GM12878 (cell line): ENCODE measurements around the gene PCDHB15. TPM values are rescaled to one million over a fixed set of nuclear protein-coding genes. Genes with fewer than 3 reads are reported as not detected.
"Not testable (repeated sequence)": the region's sequence is repeated elsewhere in the genome, so short reads cannot be mapped to it uniquely, and the experiment has no call there.

Experiments
- ATAC-seq: fragments of 200-7000 bp; cut with Tn5 transposase; 3 replicates; pipeline ENCODE4 v1.9.1; 2020; ENCODE audit warnings: mild to moderate bottlenecking, moderate library complexity
- BruUV-seq: library from RNA; stranded (reverse); fragments of 400-500 nt; replicated peaks from 2 replicates; lab custom pipeline; 2021; lab: Mats Ljungman, UMichigan
- CTCF ChIA-PET: fragments of 300-600 bp; sonication (Branson Sonifier 250); formaldehyde crosslinking; extraction: SDS; loops from one replicate; lab custom pipeline; 2021; ENCODE audit warnings: inconsistent platforms; lab: Yijun Ruan, JAX
- POLR2A ChIA-PET: fragments of 350-600 bp; formaldehyde crosslinking; extraction: SDS; loops from one replicate; lab custom pipeline; 2021; ENCODE audit warnings: inconsistent platforms; lab: Charles Lee
- RAD21 ChIA-PET: fragments of 300-600 bp; sonication (Branson Sonifier 250); formaldehyde crosslinking; loops from one replicate; lab custom pipeline; 2023; ENCODE audit warnings: antibody characterized with exemption; ENCODE audit not compliant: unreplicated experiment; lab: Charles Lee
- SMC1A ChIA-PET: fragments of 300-600 bp; sonication (Branson Sonifier 250); formaldehyde crosslinking; loops from one replicate; lab custom pipeline; 2023; ENCODE audit not compliant: unreplicated experiment, uncharacterized antibody; lab: Charles Lee
- DNase-seq: peaks from one replicate; pipeline ENCODE4 v3.0.0-alpha.2; 2011; ENCODE audit warnings: low read depth, low spot score
- FAIRE-seq: peaks from 3 replicates; lab custom pipeline; 2011; peaks lifted over from hg19 to GRCh38; lab: Jason Lieb, UNC
- H2AFZ ChIP-seq: 2 replicates; pipeline ENCODE4 v1.6.0; 2011; ENCODE audit warnings: low read depth, low read length, control low read depth; ENCODE audit not compliant: control insufficient read depth
- H3K27ac ChIP-seq: 2 replicates; pipeline ENCODE4 v1.5.1; 2011; ENCODE audit warnings: control low read depth; ENCODE audit not compliant: control insufficient read depth, insufficient read depth
- H3K27me3 ChIP-seq, 2 experiments: replicated peaks in 1 of 2; 2 replicates each; pipeline versions ENCODE4 v1.6.0 to v1.6.1; 2011; ENCODE audit warnings: low read length in 1 of 2; ENCODE audit not compliant: control insufficient read depth in 2 of 2, insufficient read depth in 2 of 2
- H3K36me3 ChIP-seq, 2 experiments: 2 replicates each; pipeline ENCODE4 v1.5.1; 2011; ENCODE audit warnings: low read length in 1 of 2; ENCODE audit not compliant: control insufficient read depth in 2 of 2, insufficient read depth in 2 of 2
- H3K4me1 ChIP-seq: 2 replicates; pipeline ENCODE4 v1.6.1; 2011; ENCODE audit warnings: mild to moderate bottlenecking, low read length, moderate library complexity, mixed read lengths; ENCODE audit not compliant: control insufficient read depth, insufficient read depth
- H3K4me2 ChIP-seq: 2 replicates; pipeline ENCODE4 v1.6.0; 2011; ENCODE audit warnings: control low read depth; ENCODE audit not compliant: control insufficient read depth, insufficient read depth
- H3K4me3 ChIP-seq: fragments of 200-600 bp; sonication (generic); 2 replicates; pipeline ENCODE4 v1.5.1; 2016
- H3K79me2 ChIP-seq: 2 replicates; pipeline ENCODE4 v1.6.0; 2011; ENCODE audit warnings: low read length; ENCODE audit not compliant: control insufficient read depth, insufficient read depth
- H3K9ac ChIP-seq: 2 replicates; pipeline ENCODE4 v1.8.0; 2011; ENCODE audit warnings: low read length, control low read depth, mixed read lengths; ENCODE audit not compliant: control insufficient read depth, insufficient read depth
- H3K9me3 ChIP-seq: replicated peaks from 3 replicates; pipeline ENCODE4 v1.5.1; 2011; ENCODE audit warnings: mild to moderate bottlenecking, low read length; ENCODE audit not compliant: control insufficient read depth, insufficient read depth
- H4K20me1 ChIP-seq: 2 replicates; pipeline ENCODE4 v1.6.0; 2011; ENCODE audit not compliant: control insufficient read depth, insufficient read depth
- ETV6 ChIP-seq, 2 experiments: fragments of 450-650 bp in 1 of 2; IDR thresholded peaks in 1 of 2; conservative IDR thresholded peaks in 1 of 2; 2 replicates each; pipeline ENCODE4 v1.6.1; 2014; ENCODE audit warnings: antibody characterized with exemption in 1 of 2, borderline replicate concordance in 1 of 2, low read depth in 1 of 2, mild to moderate bottlenecking in 1 of 2, moderate library complexity in 1 of 2
- GATAD2B ChIP-seq: fragments of 450-650 bp; conservative IDR thresholded peaks from 2 replicates; pipeline ENCODE4 v1.6.1; 2017; ENCODE audit warnings: low read depth, mild to moderate bottlenecking, moderate library complexity
- SMARCA5 ChIP-seq: fragments of 450-650 bp; IDR thresholded peaks from 2 replicates; pipeline ENCODE4 v1.6.1; 2017; ENCODE audit warnings: mild to moderate bottlenecking
- WGBS: methylation state at CpG from one replicate; pipeline ENCODE4 v1.1.6; 2016; ENCODE audit warnings: low lambda C conversion rate; ENCODE audit not compliant: insufficient replicate concordance, insufficient coverage; ENCODE audit errors: missing lambda C conversion rate; 5-methylcytosine and 5-hydroxymethylcytosine counted together
- in situ Hi-C: fragments of 300-500 bp; cut with MboI; formaldehyde crosslinking; loops from 9 replicates; pipeline ENCODE4 v1.14.3; 2018; ENCODE audit warnings: mixed read lengths
- intact Hi-C: fragments of 100-400 bp; cut with micrococcal nuclease; formaldehyde crosslinking; loops from one replicate; pipeline ENCODE4 v1.14.2; 2022; ENCODE audit not compliant: unreplicated experiment
- polyA plus RNA-seq, 11 experiments: library from polyadenylated mRNA; depleted of rRNA in 4 of 11; unstranded in 6 of 11; stranded (reverse) in 5 of 11; fragments of >200 nt; fragmentation: Nextera tagmentation in 4 of 11; fragmentation: Illumina TruSeq in 1 of 11; extraction: Ambion mirVana in 4 of 11; extraction: Trizol in 1 of 11; gene quantifications; 1 replicate in 1 of 11; 2 replicates in 10 of 11; pipeline versions ENCODE4 v1.2.1 to v1.2.3, GENCODE V29; 2011 to 2016; ENCODE audit warnings: inconsistent platforms in 2 of 11, missing spikeins in 2 of 11, low read depth in 1 of 11
- total RNA-seq, 4 experiments: library from RNA; depleted of rRNA in 3 of 4; stranded (reverse); fragments of >200 nt in 3 of 4; fragmentation: Illumina TruSeq in 1 of 4; extraction: Trizol in 1 of 4; gene quantifications; 2 replicates each; pipeline versions ENCODE4 v1.2.1 to v1.2.3, GENCODE V29; 2013 to 2021

Gene PCDHB15
- total and polyA plus RNA-seq, 10 of the 15 experiments (the other 5 are each of a cell fraction or from before 2014, with no cell fraction given): 0.01 to 0.10 TPM; not detected in 8

DNA sequence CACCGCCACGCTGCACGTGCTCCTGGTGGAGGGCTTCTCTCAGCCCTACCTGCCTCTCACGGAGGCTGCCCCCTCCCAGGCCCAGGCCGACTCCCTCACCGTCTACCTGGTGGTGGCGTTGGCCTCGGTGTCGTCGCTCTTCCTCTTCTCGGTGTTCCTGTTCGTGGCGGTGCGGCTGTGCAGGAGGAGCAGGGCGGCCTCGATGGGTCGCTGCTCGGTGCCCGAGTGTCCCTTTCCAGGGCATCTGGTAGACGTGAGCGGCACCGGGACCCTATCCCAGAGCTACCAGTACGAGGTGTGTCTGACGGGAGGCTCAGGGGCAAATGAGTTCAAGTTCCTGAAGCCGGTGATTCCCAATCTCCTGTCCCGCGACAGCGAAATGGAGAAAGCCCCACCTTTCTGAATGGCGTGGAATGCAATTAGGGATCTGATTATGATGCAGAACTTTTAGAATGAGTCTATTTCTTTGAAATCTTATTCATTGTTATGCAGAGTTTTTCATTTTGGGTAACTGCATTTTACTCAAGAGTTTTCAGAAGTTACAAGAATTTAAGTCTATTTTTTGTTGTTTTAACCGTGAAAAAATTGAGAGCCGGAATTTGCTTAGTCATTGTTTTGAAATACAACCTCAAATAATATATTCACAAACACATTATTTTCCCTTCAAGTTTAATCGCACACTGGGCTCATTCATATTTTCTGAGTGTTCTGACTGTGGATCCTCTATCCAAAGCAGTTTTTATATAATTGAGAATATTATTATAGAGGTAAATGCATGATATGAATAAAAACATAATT is 8.5 kb upstream of the PCDHB15 start (continued):
- TF ChIP-seq GATAD2B: no peak

DNA sequence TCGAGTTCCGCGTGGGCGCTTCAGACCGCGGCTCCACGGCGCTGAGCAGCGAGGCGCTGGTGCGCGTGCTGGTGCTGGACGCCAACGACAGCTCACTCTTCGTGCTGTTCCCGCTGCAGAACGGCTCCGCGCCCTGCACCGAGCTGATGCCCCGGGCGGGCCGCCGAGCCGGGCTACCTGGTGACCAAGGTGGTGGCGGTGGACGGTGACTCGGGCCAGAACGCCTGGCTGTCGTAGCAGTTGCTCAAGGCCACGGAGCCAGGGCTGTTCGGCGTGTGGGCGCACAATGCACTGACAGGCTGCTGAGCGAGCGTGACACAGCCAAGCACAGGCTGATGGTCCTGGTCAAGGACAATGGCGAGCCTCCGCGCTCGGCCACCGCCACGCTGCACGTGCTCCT is 3.7 kb upstream of the PCDHB15 start:
- no peak overlapping the region for H3K27ac ChIP-seq
- CTCF ChIA-PET: no interaction called here
- TF ChIP-seq SMARCA5 (no peak), ETV6 (conservative IDR thresholded peaks at IDR 0.05 in 1 of 2, IDR thresholded peaks at IDR 0.05 in 1 of 2; ENCODE audit: borderline replicate concordance in 1 of 2, low read depth in 1 of 2) (no peak)
- TF ChIP-seq, all 136 proteins: peak for 0
- 70% methylated on average over 37 of the region's 43 CpGs for WGBS
- H3K4me3 ChIP-seq: no peak overlapping the region
- RAD21 ChIA-PET: no interaction called here
- no peaks in the 10 kb centered on the region for H3K4me1 ChIP-seq
- H4K20me1 ChIP-seq: no peaks in the 10 kb centered on the region
- H3K79me2 ChIP-seq: no peaks in the 10 kb centered on the region
- DNase-seq (no peak), ATAC-seq (no peak), FAIRE-seq (no peak)
- H3K27me3 ChIP-seq: no peaks in the 10 kb centered on the region
- no peak overlapping the region for H3K9ac ChIP-seq
- in situ Hi-C loops: no loop called here
- no TSS peak for BruUV-seq
- H3K4me2 ChIP-seq: no peak overlapping the region
- POLR2A ChIA-PET: no interaction called here
- H3K9me3 ChIP-seq: peaks cover 3% of the 10 kb centered on the region; the same call in 1 of the 3 replicates
- no peak overlapping the region for H2AFZ ChIP-seq
- SMC1A ChIA-PET: no interaction called here
- intact Hi-C loops: no loop called here
- no peaks in the 10 kb centered on the region for H3K36me3 ChIP-seq

DNA sequence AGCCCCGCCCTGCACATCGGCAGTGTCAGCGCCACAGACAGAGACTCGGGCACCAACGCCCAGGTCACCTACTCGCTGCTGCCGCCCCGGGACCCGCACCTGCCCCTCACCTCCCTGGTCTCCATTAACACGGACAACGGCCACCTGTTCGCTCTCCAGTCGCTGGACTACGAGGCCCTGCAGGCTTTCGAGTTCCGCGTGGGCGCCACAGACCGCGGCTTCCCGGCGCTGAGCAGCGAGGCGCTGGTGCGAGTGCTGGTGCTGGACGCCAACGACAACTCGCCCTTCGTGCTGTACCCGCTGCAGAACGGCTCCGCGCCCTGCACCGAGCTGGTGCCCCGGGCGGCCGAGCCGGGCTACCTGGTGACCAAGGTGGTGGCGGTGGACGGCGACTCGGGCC is 1.8 kb downstream of the PCDHB15 start:
- H3K4me2 ChIP-seq, SMC1A ChIA-PET, H3K9me3 ChIP-seq, FAIRE-seq, in situ Hi-C loops, BruUV-seq, RAD21 ChIA-PET, ATAC-seq, POLR2A ChIA-PET, H3K79me2 ChIP-seq, H3K27ac ChIP-seq, DNase-seq, intact Hi-C loops, H3K4me1 ChIP-seq, H3K4me3 ChIP-seq, H3K27me3 ChIP-seq, H3K36me3 ChIP-seq, H3K9ac ChIP-seq, CTCF ChIA-PET, H4K20me1 ChIP-seq, H2AFZ ChIP-seq: not testable (repeated sequence)
- WGBS: 80% methylated on average over 15 of the region's 42 CpGs

DNA sequence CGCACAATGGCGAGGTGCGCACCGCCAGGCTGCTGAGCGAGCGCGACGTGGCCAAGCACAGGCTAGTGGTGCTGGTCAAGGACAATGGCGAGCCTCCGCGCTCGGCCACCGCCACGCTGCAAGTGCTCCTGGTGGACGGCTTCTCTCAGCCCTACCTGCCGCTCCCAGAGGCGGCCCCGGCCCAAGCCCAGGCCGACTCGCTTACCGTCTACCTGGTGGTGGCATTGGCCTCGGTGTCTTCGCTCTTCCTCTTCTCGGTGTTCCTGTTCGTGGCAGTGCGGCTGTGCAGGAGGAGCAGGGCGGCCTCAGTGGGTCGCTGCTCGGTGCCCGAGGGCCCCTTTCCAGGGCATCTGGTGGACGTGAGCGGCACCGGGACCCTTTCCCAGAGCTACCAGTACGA is 2.2 kb downstream of the PCDHB15 start:
- H3K9ac ChIP-seq, intact Hi-C loops, FAIRE-seq, H3K9me3 ChIP-seq, in situ Hi-C loops, H3K4me3 ChIP-seq, H3K79me2 ChIP-seq, SMC1A ChIA-PET, H3K4me1 ChIP-seq, CTCF ChIA-PET, BruUV-seq, ATAC-seq, POLR2A ChIA-PET, H3K4me2 ChIP-seq, H3K27me3 ChIP-seq, DNase-seq, H2AFZ ChIP-seq, H4K20me1 ChIP-seq, RAD21 ChIA-PET, H3K36me3 ChIP-seq, H3K27ac ChIP-seq: not testable (repeated sequence)
- WGBS: 80% methylated on average over 32 of the region's 34 CpGs
